Metanephros (tissue), 2 donors: ENCODE data around the gene USP2. TPM values are rescaled to one million over a fixed set of nuclear protein-coding genes. Genes with fewer than 3 reads are reported as not detected.

Experiments used
- small RNA-seq: library from RNA; depleted of rRNA; stranded (forward); fragments of <200 nt; gene quantifications from one replicate; pipeline ENCODE3, GENCODE V24; 2014; ENCODE audit warnings: low replicate concordance
- total RNA-seq: library from RNA; depleted of rRNA; stranded (reverse); fragments of >200 nt; gene quantifications from one replicate; pipeline ENCODE4 v1.2.3, GENCODE V29; 2014

Gene USP2
- total RNA-seq, result 14.3 TPM

GRCh38 chr11:119381181-119381988, at the start of gene USP2:
TSS of gene USP2 (minus strand) at chr11:119381690. CDS start at chr11:119373480, 8,210 bp downstream.

GRCh38 chr11:119422809-119423508, 41.5 kb upstream of the USP2 start, which contains the start of gene THY1:
TSS of gene THY1 (minus strand) at chr11:119423172. CDS start at chr11:119420905, 2,267 bp downstream.

DNA sequence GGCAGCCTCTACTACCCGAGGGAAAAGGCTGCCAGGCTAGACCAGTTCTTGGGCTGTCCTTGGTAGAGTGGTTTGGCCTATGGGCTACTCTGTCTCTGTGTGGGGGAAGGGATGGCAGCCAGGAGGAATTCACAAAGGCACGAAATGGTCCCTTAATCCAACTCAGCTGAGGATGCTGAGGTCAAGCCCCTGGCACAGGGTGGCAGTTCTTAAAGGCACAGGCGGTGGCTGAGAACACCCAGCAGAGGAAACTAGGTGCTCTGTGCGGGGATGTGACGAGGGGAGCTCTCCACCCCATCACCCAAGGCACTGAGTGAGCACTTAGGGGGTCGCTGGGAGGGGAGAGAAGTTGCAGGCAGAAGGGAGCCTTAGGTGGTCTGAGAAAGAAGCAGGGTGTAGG, 34.9 kb downstream of the USP2 start, which contains the start of gene MFRP:
Gene MFRP, minus strand, starts transcription at position 101 of the 400 bp plus-strand sequence. CDS start 192 bp downstream, outside the sequence.

DNA sequence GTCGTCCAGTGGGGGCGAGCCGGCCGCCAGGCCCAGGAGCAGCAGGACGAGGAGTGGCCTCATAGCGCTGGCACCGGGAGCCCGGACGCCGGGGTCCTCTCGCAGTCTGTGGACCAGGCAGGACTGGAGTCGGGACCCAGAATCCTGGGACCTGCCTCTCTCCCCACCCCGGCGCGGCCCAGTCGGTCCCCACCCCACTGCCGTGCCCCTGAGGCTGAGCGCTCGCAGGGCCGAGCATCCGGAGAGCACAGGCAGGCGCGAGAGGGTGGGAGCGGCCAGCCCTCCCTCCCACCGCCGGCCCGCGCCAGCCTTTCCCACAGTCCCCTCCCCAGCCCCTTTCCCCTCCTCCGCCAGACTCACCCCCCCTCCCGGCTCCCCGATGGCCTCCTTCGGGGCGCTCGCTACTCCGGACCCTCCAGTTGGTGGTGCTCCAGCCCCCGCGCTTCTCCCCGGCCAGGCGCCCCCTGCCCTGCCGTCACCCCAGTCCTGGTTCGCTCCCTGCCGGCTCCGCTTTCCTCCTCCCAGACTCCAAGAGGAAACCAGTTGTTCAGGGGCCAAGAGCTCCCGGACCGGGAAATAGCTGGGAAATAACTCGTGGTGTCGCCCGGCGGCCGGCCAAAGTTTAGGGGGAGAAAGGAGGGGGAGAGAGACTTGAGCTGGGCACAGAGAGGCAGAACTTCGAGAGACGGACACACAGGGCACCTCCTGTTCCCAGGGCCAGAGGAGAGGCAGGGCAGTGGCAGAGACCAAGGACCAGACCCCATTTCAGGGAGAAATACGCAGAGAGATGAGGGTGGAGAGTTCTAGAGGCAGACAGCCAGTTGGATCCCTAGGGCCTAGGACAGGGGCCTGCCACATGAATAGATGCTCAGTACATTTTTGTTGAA, 40.9 kb downstream of the USP2 start, which contains the start of gene C1QTNF5:
Gene C1QTNF5, minus strand, starts transcription at position 549 of the 887 bp plus-strand sequence. Its CDS starts 486 bp downstream, at position 63.

GRCh38 chr11:119334174-119334930, 47.1 kb downstream of the USP2 start, which contains the start of gene RNF26:
TSS of gene RNF26 (plus strand) at chr11:119334527. CDS start at chr11:119335123, 596 bp downstream.

GRCh38 chr11:119316729-119317591, 64.5 kb downstream of the USP2 start, which contains the start of gene MCAM:
TSS of gene MCAM (minus strand) at chr11:119317130. CDS start at chr11:119317101, 29 bp downstream.

Small RNA genes within 50 kb of the gene (small RNA-seq; reads per million reads assigned to genes)
- gene AP003396.4 (not detected), gene RF01225 (not detected)

Other genes starting within 250 kb of the USP2 start
- gene ABCG4, start 232.6 kb downstream of the USP2 start, total RNA-seq, result 0.76 TPM
- 23.4 TPM for gene NLRX1, start 213.0 kb downstream of the USP2 start, total RNA-seq
- 12.4 TPM for gene NHERF4, start 196.2 kb downstream of the USP2 start, total RNA-seq
- gene CBL, start 175.4 kb downstream of the USP2 start, total RNA-seq, result 15.9 TPM
- 117 TPM for gene MCAM, start 64.6 kb downstream of the USP2 start, total RNA-seq
- 13.8 TPM for gene RNF26, start 47.2 kb downstream of the USP2 start, total RNA-seq
- 39.0 TPM for gene C1QTNF5, start 40.8 kb downstream of the USP2 start, total RNA-seq
- 0.06 TPM for gene MFRP, start 35.0 kb downstream of the USP2 start, total RNA-seq
- 39.7 TPM for gene THY1, start 41.5 kb upstream of the USP2 start, total RNA-seq